SK-N-SH (cell line): ENCODE results near the gene KRTAP10-2. TPM values are rescaled to one million over a fixed set of nuclear protein-coding genes. Genes with fewer than 3 reads are reported as not detected.

Experiments used
- CTCF ChIA-PET: fragments of 300-600, 350-600 bp; formaldehyde crosslinking; extraction: SDS; loops from one replicate; lab custom pipeline; 2021; lab: Yijun Ruan, JAX
- POLR2A ChIA-PET: fragments of 350-600 bp; sonication (Branson Sonifier 250); formaldehyde crosslinking; extraction: SDS; loops from one replicate; lab custom pipeline; 2020; ENCODE audit warnings: antibody characterized with exemption, inconsistent platforms; lab: Yijun Ruan, JAX
- DNase-seq: peaks from one replicate; pipeline ENCODE4 v3.0.0; 2012
- H2AFZ ChIP-seq: fragments of 200-600 bp; sonication (generic); 2 replicates; pipeline ENCODE4 v1.8.1; 2016; ENCODE audit warnings: antibody characterized with exemption, mild to moderate bottlenecking, low read depth
- H3F3A ChIP-seq: fragments of 200-600 bp; sonication (generic); replicated peaks from 2 replicates; pipeline ENCODE3; 2016; ENCODE audit warnings: antibody characterized with exemption, mild to moderate bottlenecking; ENCODE audit not compliant: insufficient read depth
- H3K27ac ChIP-seq, 2 experiments: fragments of 200-500 bp in 1 of 2; fragments of 200-600 bp in 1 of 2; sonication (Bioruptor generic) in 1 of 2; sonication (generic), shearing (Covaris generic) in 1 of 2; 2 replicates each; pipeline versions ENCODE4 v1.5.1 to v1.6.1; 2014 to 2016; ENCODE audit warnings: low read depth in 2 of 2, inconsistent platforms in 1 of 2, low read length in 1 of 2, mild to moderate bottlenecking in 1 of 2, mixed read lengths in 1 of 2
- H3K27me3 ChIP-seq: fragments of 200-600 bp; sonication (generic), shearing (Covaris generic); 2 replicates; pipeline ENCODE4 v1.6.1; 2016; ENCODE audit warnings: mixed run types; ENCODE audit not compliant: insufficient read depth
- H3K36me3 ChIP-seq, 2 experiments: fragments of 200-500 bp in 1 of 2; fragments of 200-600 bp in 1 of 2; sonication (Bioruptor generic) in 1 of 2; sonication (generic) in 1 of 2; replicated peaks in 1 of 2; 2 replicates each; pipeline versions ENCODE3 to v1.5.1; 2014 to 2016; ENCODE audit warnings: low read length in 1 of 2, mild to moderate bottlenecking in 1 of 2; ENCODE audit not compliant: insufficient read depth in 2 of 2, control insufficient read depth in 1 of 2
- H3K4me1 ChIP-seq, 2 experiments: fragments of 200-500 bp in 1 of 2; fragments of 200-600 bp in 1 of 2; sonication (Bioruptor generic) in 1 of 2; sonication (generic), shearing (Covaris generic) in 1 of 2; 2 replicates each; pipeline versions ENCODE4 v1.5.1 to v1.6.1; 2014 to 2016; ENCODE audit warnings: low read depth in 1 of 2, low read length in 1 of 2, mixed run types in 1 of 2; ENCODE audit not compliant: insufficient read depth in 2 of 2, control insufficient read depth in 1 of 2
- H3K4me2 ChIP-seq: fragments of 200-600 bp; sonication (generic), shearing (Covaris generic); 2 replicates; pipeline ENCODE4 v1.6.1; 2017; ENCODE audit warnings: mixed run types
- H3K4me3 ChIP-seq, 2 experiments: fragments of 200-500 bp in 1 of 2; fragments of 200-600 bp in 1 of 2; sonication (Bioruptor generic) in 1 of 2; sonication (generic), shearing (Covaris generic) in 1 of 2; 2 replicates each; pipeline versions ENCODE4 v1.5.1 to v1.8.1; 2014 to 2016; ENCODE audit warnings: low read depth in 2 of 2, inconsistent platforms in 1 of 2, low read length in 1 of 2, mild to moderate bottlenecking in 1 of 2, mixed read lengths in 1 of 2, moderate library complexity in 1 of 2
- H3K79me2 ChIP-seq: fragments of 200-600 bp; sonication (generic); 2 replicates; pipeline ENCODE4 v1.8.1; 2017; ENCODE audit warnings: mild to moderate bottlenecking; ENCODE audit not compliant: insufficient read depth
- H3K9ac ChIP-seq: fragments of 200-600 bp; sonication (generic); 2 replicates; pipeline ENCODE4 v1.6.1; 2017; ENCODE audit warnings: mixed run types
- H3K9me2 ChIP-seq: fragments of 200-600 bp; sonication (generic); 2 replicates; pipeline ENCODE4 v1.6.1; 2017; ENCODE audit warnings: mixed run types
- H3K9me3 ChIP-seq: fragments of 200-600 bp; sonication (generic); 2 replicates; pipeline ENCODE4 v1.6.1; 2017; ENCODE audit warnings: mixed run types, mild to moderate bottlenecking, moderate library complexity
- H4K20me1 ChIP-seq: fragments of 200-600 bp; sonication (generic); 2 replicates; pipeline ENCODE4 v1.6.1; 2017; ENCODE audit warnings: mild to moderate bottlenecking, mixed run types; ENCODE audit not compliant: insufficient read depth
- CTCF ChIP-seq: fragments of 200-600 bp; sonication (generic); IDR thresholded peaks from 2 replicates; pipeline ENCODE4 v1.6.1; 2017; ENCODE audit warnings: antibody characterized with exemption, mild to moderate bottlenecking, moderate library complexity
- EP300 ChIP-seq, 2 experiments: IDR thresholded peaks; 2 replicates each; pipeline versions ENCODE4 v1.4.0 to v1.6.1; 2012; ENCODE audit warnings: borderline replicate concordance in 1 of 2, low read depth in 1 of 2, low read length in 1 of 2
- FOXJ3 ChIP-seq: sonication (generic); formaldehyde crosslinking; IDR thresholded peaks from 2 replicates; pipeline ENCODE4 v1.5.1; 2020; ENCODE audit warnings: mild to moderate bottlenecking, missing genetic modification reagents
- GABPA ChIP-seq: IDR thresholded peaks from 2 replicates; pipeline ENCODE4 v1.4.0; 2012; ENCODE audit warnings: low read depth, mild to moderate bottlenecking
- JUND ChIP-seq: IDR thresholded peaks from 2 replicates; pipeline ENCODE4 v1.4.0; 2012
- MEF2A ChIP-seq: IDR thresholded peaks from 2 replicates; pipeline ENCODE4 v1.4.0; 2012; ENCODE audit warnings: low read depth, borderline replicate concordance
- MXI1 ChIP-seq: IDR thresholded peaks from 2 replicates; pipeline ENCODE4 v1.6.1; 2012; ENCODE audit warnings: mild to moderate bottlenecking, low read depth, low read length, improper control_type of control experiment
- NFIC ChIP-seq: IDR thresholded peaks from 2 replicates; pipeline ENCODE4 v1.4.0; 2012; ENCODE audit warnings: borderline replicate concordance
- RAD21 ChIP-seq: IDR thresholded peaks from 2 replicates; pipeline ENCODE4 v1.6.1; 2012; ENCODE audit warnings: mild to moderate bottlenecking, low read length
- SIN3A ChIP-seq: IDR thresholded peaks from 2 replicates; pipeline ENCODE4 v1.6.1; 2012; ENCODE audit warnings: low read depth, mild to moderate bottlenecking, low read length, moderate library complexity, borderline replicate concordance
- TCF12 ChIP-seq: IDR thresholded peaks from 2 replicates; pipeline ENCODE4 v1.4.0; 2012
- TEAD4 ChIP-seq: IDR thresholded peaks from 2 replicates; pipeline ENCODE4 v1.4.0; 2012; ENCODE audit warnings: mild to moderate bottlenecking, borderline replicate concordance; ENCODE audit not compliant: insufficient read depth
- WGBS: methylation state at CpG from one replicate; pipeline ENCODE4 v1.1.6; 2017; ENCODE audit warnings: low lambda C conversion rate; 5-methylcytosine and 5-hydroxymethylcytosine counted together
- polyA plus RNA-seq, 3 experiments: library from polyadenylated mRNA; depleted of rRNA; stranded (reverse); fragments of >200 nt; gene quantifications; 2 replicates each; pipeline ENCODE4 v1.2.3, GENCODE V29; 2012
- TF ChIP-seq, protein P1 (sequence below): IDR thresholded peaks from 2 replicates; pipeline ENCODE4 v1.4.0; 2012; ENCODE audit warnings: low read depth

Gene KRTAP10-2
- polyA plus RNA-seq, 1 of the 3 experiments (the other 2 are of a cell fraction) = not detected

GRCh38 chr21:44509539-44509938, 41.8 kb downstream of the KRTAP10-2 start:
- DNase-seq = peak; percentile 71
- no peaks in the 10 kb centered on the region for H3F3A ChIP-seq
- no peak for TF ChIP-seq EP300 (IDR thresholded peaks at IDR 0.05; ENCODE audit: borderline replicate concordance in 1 of 2, low read depth in 1 of 2, low read length in 1 of 2)
- peak; percentile 35 for TF ChIP-seq CTCF
- TF ChIP-seq RAD21 = peak; percentile 11; the same call in 1 of the 2 replicates
- H3K36me3 ChIP-seq = no peaks in the 10 kb centered on the region
- H3K27me3 ChIP-seq = 0 out of 2 replicates have a peak, but pooled peaks cover 9% of the 10 kb centered on the region
- H3K4me1 ChIP-seq = no peaks in the 10 kb centered on the region; a peak in 1 of 4 replicates
- H4K20me1 ChIP-seq = no peaks in the 10 kb centered on the region
- H3K4me3 ChIP-seq = no peak overlapping the region
- no peaks in the 10 kb centered on the region for H3K9me3 ChIP-seq
- H3K9ac ChIP-seq = no peak overlapping the region
- H3K79me2 ChIP-seq = no peaks in the 10 kb centered on the region
- H3K4me2 ChIP-seq = no peak overlapping the region
- H3K27ac ChIP-seq = no peak overlapping the region
- POLR2A ChIA-PET = no interaction called here
- H2AFZ ChIP-seq = no peak overlapping the region
- 60% methylated on average over 8 of the region's 12 CpGs for WGBS
- H3K9me2 ChIP-seq = no peaks in the 10 kb centered on the region
- CTCF ChIA-PET = interaction anchor here (0.6 to 3.4 kb wide), 16 partner anchors 8 to 338 kb away, joined by 3 to 31 read pairs (median 4); partner anchors contain the start of gene UBE2G2

DNA sequence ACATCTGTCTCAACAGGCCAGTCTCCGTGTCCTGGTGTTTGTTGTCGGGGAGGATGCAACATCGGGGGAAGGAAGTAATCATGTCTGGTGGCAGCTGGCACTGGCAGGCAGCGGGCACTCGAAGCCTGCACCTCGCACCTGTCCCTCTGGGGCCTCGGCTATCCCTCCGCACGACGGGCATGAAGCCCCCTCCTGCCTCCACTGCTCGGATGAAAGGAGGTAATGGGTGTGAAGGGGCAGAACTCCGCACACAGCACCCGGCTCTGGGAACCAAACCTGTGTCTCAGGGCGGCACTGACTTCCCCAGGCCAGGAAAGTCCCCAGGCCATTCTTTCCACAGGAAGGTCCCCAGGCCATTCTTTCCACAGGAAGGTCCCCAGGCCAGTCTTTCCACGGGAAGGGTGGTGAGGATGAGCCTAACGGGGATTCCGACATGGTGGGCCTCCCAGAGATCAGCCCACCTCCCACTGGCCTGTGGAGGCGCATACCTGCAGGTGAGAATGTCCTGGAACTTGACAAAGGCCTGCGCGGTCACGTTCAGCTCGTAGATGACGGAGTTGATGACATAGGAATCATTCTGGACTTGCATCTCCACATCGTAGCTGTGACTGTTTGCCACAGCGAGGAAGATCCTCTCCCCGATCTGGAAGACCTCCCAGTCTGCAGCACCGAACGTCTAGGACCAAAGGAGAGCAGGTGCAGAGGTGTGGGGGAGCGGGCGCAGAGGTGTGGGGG, 42.4 kb downstream of the KRTAP10-2 start:
- H3K9ac ChIP-seq = no peak overlapping the region
- H3K9me2 ChIP-seq = no peaks in the 10 kb centered on the region
- DNase-seq = no peak
- H3K4me2 ChIP-seq = no peak overlapping the region
- TF ChIP-seq RAD21 (no peak), NFIC (no peak), TCF12 (no peak), TEAD4 (no peak), SIN3A (no peak), GABPA (no peak), MXI1 (no peak), EP300 (IDR thresholded peaks at IDR 0.05; ENCODE audit: borderline replicate concordance in 1 of 2, low read depth in 1 of 2, low read length in 1 of 2) (no peak), JUND (no peak), FOXJ3 (CRISPR knock-in tag) (no peak), MEF2A (no peak)
- TF ChIP-seq, protein P1, sequence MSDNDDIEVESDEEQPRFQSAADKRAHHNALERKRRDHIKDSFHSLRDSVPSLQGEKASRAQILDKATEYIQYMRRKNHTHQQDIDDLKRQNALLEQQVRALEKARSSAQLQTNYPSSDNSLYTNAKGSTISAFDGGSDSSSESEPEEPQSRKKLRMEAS = no peak
- ChIA-PET CTCF (interaction anchor here (1.0 to 3.4 kb wide), 5 partner anchors 14 to 307 kb away, joined by 3 to 31 read pairs (median 6); no protein-coding TSS in a partner anchor), POLR2A (no interaction called here)
- WGBS = 73% methylated on average over 15 of the region's 30 CpGs
- no peaks in the 10 kb centered on the region for H3F3A ChIP-seq
- no peaks in the 10 kb centered on the region for H3K9me3 ChIP-seq
- 0 out of 2 replicates have a peak, but pooled peaks cover 9% of the 10 kb centered on the region for H3K27me3 ChIP-seq
- H3K4me3 ChIP-seq = no peak overlapping the region
- H3K36me3 ChIP-seq = no peaks in the 10 kb centered on the region
- no peak overlapping the region for H3K27ac ChIP-seq
- H4K20me1 ChIP-seq = no peaks in the 10 kb centered on the region
- H3K4me1 ChIP-seq = no peaks in the 10 kb centered on the region; a peak in 1 of 4 replicates
- no peaks in the 10 kb centered on the region for H3K79me2 ChIP-seq
- no peak overlapping the region for H2AFZ ChIP-seq
